Fibroblast of lung (primary cell): ENCODE data around the gene KBTBD6.

Source experiments
- CTCF ChIP-seq, 2 donors: IDR thresholded peaks in 1 of 2; conservative IDR thresholded peaks in 1 of 2; 1 replicate in 1 of 2; 2 replicates in 1 of 2; pipeline ENCODE4 v1.5.1; 2011 to 2012; ENCODE audit warnings: low read length in 2 of 2, control low read depth in 1 of 2, inconsistent platforms in 1 of 2, low read depth in 1 of 2, mild to moderate bottlenecking in 1 of 2
- EZH2 ChIP-seq: IDR thresholded peaks from 2 replicates; pipeline ENCODE4 v1.5.1; 2012; ENCODE audit warnings: low read length, control low read depth, mild to moderate bottlenecking; ENCODE audit errors: missing control alignments

- TF ChIP-seq CTCF (conservative IDR thresholded peaks at IDR 0.05 in 1 of 2, IDR thresholded peaks at IDR 0.05 in 1 of 2; ENCODE audit: low read depth in 1 of 2, low read length in 2 of 2) (no peak), EZH2 (no peak)
Measured at GRCh38 chr13:41137951-41138350, 5.3 kb upstream of the KBTBD6 start.
